GM23338 (cell line): ENCODE data around the gene FGFRL1. TPM values are rescaled to one million over a fixed set of nuclear protein-coding genes. Genes with fewer than 3 reads are reported as not detected.
A peak's percentile ranks its signal among the peaks of the same experiment; 100 is the strongest.

Experiments
- ATAC-seq: fragments of 200-7000 bp; cut with Tn5 transposase; 3 replicates; pipeline ENCODE4 v1.9.1; 2020
- DNase-seq: peaks from one replicate; pipeline ENCODE4 v3.0.0-alpha.2; 2015; ENCODE audit warnings: low spot score
- H2AFZ ChIP-seq: fragments of 200-600 bp; sonication (generic); 2 replicates; pipeline ENCODE4 v1.8.0; 2016; ENCODE audit warnings: antibody characterized with exemption, mild to moderate bottlenecking, moderate library complexity
- H3F3A ChIP-seq: fragments of 200-600 bp; sonication (generic); replicated peaks from 2 replicates; pipeline ENCODE4 v1.8.0; 2017; ENCODE audit warnings: antibody characterized with exemption, mixed run types, low read depth
- H3K27ac ChIP-seq: fragments of 200-600 bp; sonication (generic); 2 replicates; pipeline ENCODE4 v1.6.1; 2016; ENCODE audit warnings: low read depth
- H3K27me3 ChIP-seq: fragments of 200-600 bp; sonication (generic); 2 replicates; pipeline ENCODE4 v1.8.0; 2016; ENCODE audit warnings: mild to moderate bottlenecking, mixed run types, moderate library complexity; ENCODE audit not compliant: insufficient read depth
- H3K36me3 ChIP-seq: fragments of 200-600 bp; sonication (generic); 2 replicates; pipeline ENCODE4 v1.8.0; 2016; ENCODE audit warnings: mild to moderate bottlenecking; ENCODE audit not compliant: insufficient read depth
- H3K4me1 ChIP-seq: fragments of 200-600 bp; sonication (generic); 2 replicates; pipeline ENCODE4 v1.8.0; 2016; ENCODE audit warnings: mild to moderate bottlenecking, moderate library complexity; ENCODE audit not compliant: insufficient read depth
- H3K4me2 ChIP-seq: fragments of 200-600 bp; sonication (generic); 2 replicates; pipeline ENCODE4 v1.7.1; 2017; ENCODE audit warnings: mixed run types
- H3K4me3 ChIP-seq: fragments of 200-600 bp; sonication (generic); 2 replicates; pipeline ENCODE4 v1.6.1; 2016; ENCODE audit warnings: mixed run types
- H3K79me2 ChIP-seq: fragments of 200-600 bp; sonication (generic); replicated peaks from 2 replicates; pipeline ENCODE4 v1.8.0; 2017; ENCODE audit warnings: mild to moderate bottlenecking; ENCODE audit not compliant: insufficient read depth
- H3K9me2 ChIP-seq: fragments of 200-600 bp; sonication (generic); 2 replicates; pipeline ENCODE4 v1.8.0; 2017; ENCODE audit not compliant: insufficient read depth
- H4K20me1 ChIP-seq: fragments of 200-600 bp; sonication (generic); replicated peaks from 2 replicates; pipeline ENCODE4 v1.8.0; 2017; ENCODE audit warnings: mild to moderate bottlenecking; ENCODE audit not compliant: insufficient read depth
- H3K27ac Mint-ChIP-seq: 2 replicates; pipeline ENCODE4 v1.8.0; 2020; ENCODE audit warnings: inconsistent platforms, mild to moderate bottlenecking, moderate library complexity, mixed read lengths
- H3K27me3 Mint-ChIP-seq: 3 replicates; pipeline ENCODE4 v1.8.0; 2022; ENCODE audit warnings: low read depth, mild to moderate bottlenecking, moderate library complexity, mixed read lengths, inconsistent platforms; ENCODE audit not compliant: insufficient read depth, poor library complexity
- H3K36me3 Mint-ChIP-seq: 3 replicates; pipeline ENCODE4 v1.8.0; 2021; ENCODE audit warnings: low read depth, mild to moderate bottlenecking, inconsistent platforms, moderate library complexity, mixed read lengths
- H3K4me1 Mint-ChIP-seq: 3 replicates; pipeline ENCODE4 v1.8.0; 2020; ENCODE audit warnings: mild to moderate bottlenecking, inconsistent platforms, mixed read lengths
- H3K4me3 Mint-ChIP-seq: 3 replicates; pipeline ENCODE4 v1.8.0; 2021; ENCODE audit warnings: moderate library complexity, mild to moderate bottlenecking, inconsistent platforms, mixed read lengths
- H3K9me3 Mint-ChIP-seq: 3 replicates; pipeline ENCODE4 v1.8.0; 2020; ENCODE audit warnings: moderate library complexity, mild to moderate bottlenecking, inconsistent platforms, mixed read lengths
- CREB1 ChIP-seq: fragments of 250-450 bp; sonication (Bioruptor Pico); IDR thresholded peaks from 2 replicates; pipeline ENCODE4 v1.5.0; 2020; ENCODE audit warnings: low read depth, mild to moderate bottlenecking, moderate library complexity
- EZH2 ChIP-seq: fragments of 200-600 bp; sonication (generic); IDR thresholded peaks from one replicate; pipeline ENCODE4 v1.8.0; 2017; ENCODE audit warnings: antibody characterized with exemption, mild to moderate bottlenecking, low read depth; ENCODE audit not compliant: unreplicated experiment
- EZH2phosphoT487 ChIP-seq: fragments of 200-600 bp; sonication (generic); IDR thresholded peaks from one replicate; pipeline ENCODE4 v1.8.1; 2018; ENCODE audit warnings: antibody characterized with exemption; ENCODE audit not compliant: unreplicated experiment
- JUNB ChIP-seq: IDR thresholded peaks from one replicate; pipeline ENCODE4 v1.6.1; 2016; ENCODE audit warnings: antibody characterized with exemption; ENCODE audit not compliant: unreplicated experiment
- NANOG ChIP-seq: IDR thresholded peaks from 2 replicates; pipeline ENCODE4 v1.6.1; 2016; ENCODE audit warnings: antibody characterized with exemption, borderline replicate concordance
- POLR2AphosphoS5 ChIP-seq: IDR thresholded peaks from 2 replicates; pipeline ENCODE4 v1.6.1; 2016; ENCODE audit warnings: antibody characterized with exemption, low read depth
- STAT1 ChIP-seq: IDR thresholded peaks from one replicate; pipeline ENCODE4 v1.6.1; 2016; ENCODE audit warnings: antibody characterized with exemption; ENCODE audit not compliant: unreplicated experiment
- polyA plus RNA-seq: library from polyadenylated mRNA; unstranded; fragments of >200 nt; fragmentation: Nextera tagmentation; extraction: Ambion mirVana; gene quantifications from 2 replicates; pipeline ENCODE4 v1.2.1, GENCODE V29; 2016
- total RNA-seq: library from RNA; depleted of rRNA; stranded (reverse); fragments of >200 nt; shearing (Covaris generic); gene quantifications from 2 replicates; pipeline ENCODE4 v1.2.3, GENCODE V29; 2014
- TF ChIP-seq, protein P1 (sequence below), 2 experiments: fragments of 200-600 bp in 1 of 2; sonication (generic) in 1 of 2; conservative IDR thresholded peaks; 2 replicates each; pipeline versions ENCODE4 v1.5.1 to v1.6.1; 2016 to 2017; ENCODE audit warnings: antibody characterized with exemption in 2 of 2, low read depth in 2 of 2, mild to moderate bottlenecking in 2 of 2, moderate library complexity in 1 of 2
- TF ChIP-seq, protein P2 (sequence below): IDR thresholded peaks from 2 replicates; pipeline ENCODE4 v1.6.1; 2016; ENCODE audit warnings: antibody characterized with exemption
- TF ChIP-seq, protein P3 (sequence below): fragments of 250-450 bp; sonication (Bioruptor Pico); IDR thresholded peaks from 2 replicates; pipeline ENCODE4 v1.5.0; 2020; ENCODE audit warnings: mild to moderate bottlenecking, moderate library complexity

FGFRL1 gene
- total and polyA plus RNA-seq, 2 experiments from 2014 or later: 7.0 to 35.8 TPM

DNA sequence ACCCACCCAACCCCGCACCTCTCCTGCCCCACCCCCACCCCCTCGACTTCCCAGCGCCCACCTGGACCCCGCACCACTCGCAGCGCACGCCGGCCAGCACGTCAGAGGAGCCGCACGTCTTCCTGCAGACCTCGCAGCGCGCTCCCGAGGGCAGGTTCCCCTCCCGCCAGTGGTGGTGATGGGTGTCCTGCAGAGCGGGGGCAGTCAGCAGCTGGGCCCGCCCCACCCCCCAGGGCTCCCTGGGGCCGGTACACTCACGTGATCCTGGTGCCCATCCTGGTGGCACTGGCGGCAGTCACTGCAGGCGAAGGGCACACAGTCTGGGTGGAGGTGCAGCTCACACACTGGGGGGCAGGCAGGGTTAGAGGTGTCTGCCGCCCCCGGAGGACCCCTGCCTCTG is 43.2 kb upstream of the FGFRL1 start:
- no peaks in the 10 kb centered on the region for H3K9me3 Mint-ChIP-seq

More for the DNA sequence above, 43.2 kb upstream of the FGFRL1 start:
- ATAC-seq (peak; percentile 9), DNase-seq (peak; percentile 45)
- Histone ChIP-seq H3K27ac (no peak overlapping the region), H3K36me3 (no peaks in the 10 kb centered on the region), H3K4me3 (peak overlapping the region; percentile 40; the same call in 1 of the 2 replicates), H3K27me3 (peaks cover 15% of the 10 kb centered on the region; the same call in 1 of the 2 replicates), H3K79me2 (no peaks in the 10 kb centered on the region), H3K4me2 (peak overlapping the region; percentile 75), H3K9me2 (no peaks in the 10 kb centered on the region), H3F3A (no peaks in the 10 kb centered on the region; the same call in 1 of the 2 replicates), H3K4me1 (no peaks in the 10 kb centered on the region), H4K20me1 (no peaks in the 10 kb centered on the region), H2AFZ (no peak overlapping the region)
- no peaks in the 10 kb centered on the region for H3K36me3 Mint-ChIP-seq
- H3K27ac Mint-ChIP-seq: no peak overlapping the region
- H3K4me1 Mint-ChIP-seq: no peaks in the 10 kb centered on the region
- peaks cover 20% of the 10 kb centered on the region for H3K27me3 Mint-ChIP-seq
- 0 out of 3 replicates have a peak overlapping the region, but pooled peaks have one; percentile 14 for H3K4me3 Mint-ChIP-seq
- TF ChIP-seq EZH2: no peak
- TF ChIP-seq JUNB: no peak
- TF ChIP-seq, protein P1, sequence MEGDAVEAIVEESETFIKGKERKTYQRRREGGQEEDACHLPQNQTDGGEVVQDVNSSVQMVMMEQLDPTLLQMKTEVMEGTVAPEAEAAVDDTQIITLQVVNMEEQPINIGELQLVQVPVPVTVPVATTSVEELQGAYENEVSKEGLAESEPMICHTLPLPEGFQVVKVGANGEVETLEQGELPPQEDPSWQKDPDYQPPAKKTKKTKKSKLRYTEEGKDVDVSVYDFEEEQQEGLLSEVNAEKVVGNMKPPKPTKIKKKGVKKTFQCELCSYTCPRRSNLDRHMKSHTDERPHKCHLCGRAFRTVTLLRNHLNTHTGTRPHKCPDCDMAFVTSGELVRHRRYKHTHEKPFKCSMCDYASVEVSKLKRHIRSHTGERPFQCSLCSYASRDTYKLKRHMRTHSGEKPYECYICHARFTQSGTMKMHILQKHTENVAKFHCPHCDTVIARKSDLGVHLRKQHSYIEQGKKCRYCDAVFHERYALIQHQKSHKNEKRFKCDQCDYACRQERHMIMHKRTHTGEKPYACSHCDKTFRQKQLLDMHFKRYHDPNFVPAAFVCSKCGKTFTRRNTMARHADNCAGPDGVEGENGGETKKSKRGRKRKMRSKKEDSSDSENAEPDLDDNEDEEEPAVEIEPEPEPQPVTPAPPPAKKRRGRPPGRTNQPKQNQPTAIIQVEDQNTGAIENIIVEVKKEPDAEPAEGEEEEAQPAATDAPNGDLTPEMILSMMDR (conservative IDR thresholded peaks at IDR 0.05; ENCODE audit: low read depth in 2 of 2): no peak
- no peak for TF ChIP-seq NANOG
- no peak for TF ChIP-seq STAT1
- TF ChIP-seq EZH2phosphoT487: no peak
- TF ChIP-seq, protein P2, sequence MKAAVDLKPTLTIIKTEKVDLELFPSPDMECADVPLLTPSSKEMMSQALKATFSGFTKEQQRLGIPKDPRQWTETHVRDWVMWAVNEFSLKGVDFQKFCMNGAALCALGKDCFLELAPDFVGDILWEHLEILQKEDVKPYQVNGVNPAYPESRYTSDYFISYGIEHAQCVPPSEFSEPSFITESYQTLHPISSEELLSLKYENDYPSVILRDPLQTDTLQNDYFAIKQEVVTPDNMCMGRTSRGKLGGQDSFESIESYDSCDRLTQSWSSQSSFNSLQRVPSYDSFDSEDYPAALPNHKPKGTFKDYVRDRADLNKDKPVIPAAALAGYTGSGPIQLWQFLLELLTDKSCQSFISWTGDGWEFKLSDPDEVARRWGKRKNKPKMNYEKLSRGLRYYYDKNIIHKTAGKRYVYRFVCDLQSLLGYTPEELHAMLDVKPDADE: no peak
- no peak for TF ChIP-seq POLR2AphosphoS5
- TF ChIP-seq, protein P3, sequence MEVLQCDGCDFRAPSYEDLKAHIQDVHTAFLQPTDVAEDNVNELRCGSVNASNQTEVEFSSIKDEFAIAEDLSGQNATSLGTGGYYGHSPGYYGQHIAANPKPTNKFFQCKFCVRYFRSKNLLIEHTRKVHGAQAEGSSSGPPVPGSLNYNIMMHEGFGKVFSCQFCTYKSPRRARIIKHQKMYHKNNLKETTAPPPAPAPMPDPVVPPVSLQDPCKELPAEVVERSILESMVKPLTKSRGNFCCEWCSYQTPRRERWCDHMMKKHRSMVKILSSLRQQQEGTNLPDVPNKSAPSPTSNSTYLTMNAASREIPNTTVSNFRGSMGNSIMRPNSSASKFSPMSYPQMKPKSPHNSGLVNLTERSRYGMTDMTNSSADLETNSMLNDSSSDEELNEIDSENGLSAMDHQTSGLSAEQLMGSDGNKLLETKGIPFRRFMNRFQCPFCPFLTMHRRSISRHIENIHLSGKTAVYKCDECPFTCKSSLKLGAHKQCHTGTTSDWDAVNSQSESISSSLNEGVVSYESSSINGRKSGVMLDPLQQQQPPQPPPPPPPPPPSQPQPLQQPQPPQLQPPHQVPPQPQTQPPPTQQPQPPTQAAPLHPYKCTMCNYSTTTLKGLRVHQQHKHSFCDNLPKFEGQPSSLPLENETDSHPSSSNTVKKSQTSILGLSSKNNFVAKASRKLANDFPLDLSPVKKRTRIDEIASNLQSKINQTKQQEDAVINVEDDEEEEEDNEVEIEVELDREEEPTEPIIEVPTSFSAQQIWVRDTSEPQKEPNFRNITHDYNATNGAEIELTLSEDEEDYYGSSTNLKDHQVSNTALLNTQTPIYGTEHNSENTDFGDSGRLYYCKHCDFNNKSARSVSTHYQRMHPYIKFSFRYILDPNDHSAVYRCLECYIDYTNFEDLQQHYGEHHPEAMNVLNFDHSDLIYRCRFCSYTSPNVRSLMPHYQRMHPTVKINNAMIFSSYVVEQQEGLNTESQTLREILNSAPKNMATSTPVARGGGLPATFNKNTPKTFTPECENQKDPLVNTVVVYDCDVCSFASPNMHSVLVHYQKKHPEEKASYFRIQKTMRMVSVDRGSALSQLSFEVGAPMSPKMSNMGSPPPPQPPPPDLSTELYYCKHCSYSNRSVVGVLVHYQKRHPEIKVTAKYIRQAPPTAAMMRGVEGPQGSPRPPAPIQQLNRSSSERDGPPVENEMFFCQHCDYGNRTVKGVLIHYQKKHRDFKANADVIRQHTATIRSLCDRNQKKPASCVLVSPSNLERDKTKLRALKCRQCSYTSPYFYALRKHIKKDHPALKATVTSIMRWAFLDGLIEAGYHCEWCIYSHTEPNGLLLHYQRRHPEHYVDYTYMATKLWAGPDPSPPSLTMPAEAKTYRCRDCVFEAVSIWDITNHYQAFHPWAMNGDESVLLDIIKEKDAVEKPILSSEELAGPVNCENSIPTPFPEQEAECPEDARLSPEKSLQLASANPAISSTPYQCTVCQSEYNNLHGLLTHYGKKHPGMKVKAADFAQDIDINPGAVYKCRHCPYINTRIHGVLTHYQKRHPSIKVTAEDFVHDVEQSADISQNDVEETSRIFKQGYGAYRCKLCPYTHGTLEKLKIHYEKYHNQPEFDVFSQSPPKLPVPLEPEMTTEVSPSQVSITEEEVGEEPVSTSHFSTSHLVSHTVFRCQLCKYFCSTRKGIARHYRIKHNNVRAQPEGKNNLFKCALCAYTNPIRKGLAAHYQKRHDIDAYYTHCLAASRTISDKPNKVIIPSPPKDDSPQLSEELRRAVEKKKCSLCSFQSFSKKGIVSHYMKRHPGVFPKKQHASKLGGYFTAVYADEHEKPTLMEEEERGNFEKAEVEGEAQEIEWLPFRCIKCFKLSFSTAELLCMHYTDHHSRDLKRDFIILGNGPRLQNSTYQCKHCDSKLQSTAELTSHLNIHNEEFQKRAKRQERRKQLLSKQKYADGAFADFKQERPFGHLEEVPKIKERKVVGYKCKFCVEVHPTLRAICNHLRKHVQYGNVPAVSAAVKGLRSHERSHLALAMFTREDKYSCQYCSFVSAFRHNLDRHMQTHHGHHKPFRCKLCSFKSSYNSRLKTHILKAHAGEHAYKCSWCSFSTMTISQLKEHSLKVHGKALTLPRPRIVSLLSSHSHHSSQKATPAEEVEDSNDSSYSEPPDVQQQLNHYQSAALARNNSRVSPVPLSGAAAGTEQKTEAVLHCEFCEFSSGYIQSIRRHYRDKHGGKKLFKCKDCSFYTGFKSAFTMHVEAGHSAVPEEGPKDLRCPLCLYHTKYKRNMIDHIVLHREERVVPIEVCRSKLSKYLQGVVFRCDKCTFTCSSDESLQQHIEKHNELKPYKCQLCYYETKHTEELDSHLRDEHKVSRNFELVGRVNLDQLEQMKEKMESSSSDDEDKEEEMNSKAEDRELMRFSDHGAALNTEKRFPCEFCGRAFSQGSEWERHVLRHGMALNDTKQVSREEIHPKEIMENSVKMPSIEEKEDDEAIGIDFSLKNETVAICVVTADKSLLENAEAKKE (CRISPR knock-in tag): no peak
- TF ChIP-seq CREB1 (CRISPR knock-in tag): no peak
